HepG2 (cell line): ENCODE measurements around the gene HS3ST3B1. TPM values are rescaled to one million over a fixed set of nuclear protein-coding genes. Genes with fewer than 3 reads are reported as not detected.

Source experiments
- ATAC-seq: fragments of 200-7000 bp; cut with Tn5 transposase; 3 replicates; pipeline ENCODE4 v1.9.1; 2020; ENCODE audit warnings: mild to moderate bottlenecking, moderate library complexity
- BruUV-seq: library from RNA; stranded (reverse); fragments of 400-500 nt; replicated peaks from 2 replicates; lab custom pipeline; 2021; lab: Mats Ljungman, UMichigan
- CTCF ChIA-PET: fragments of 300-600 bp; formaldehyde crosslinking; extraction: SDS; loops from one replicate; lab custom pipeline; 2021; ENCODE audit warnings: low total read pairs, inconsistent platforms, low intra/inter-chr PET ratio; lab: Yijun Ruan, JAX
- POLR2A ChIA-PET: fragments of 350-600 bp; sonication (Branson Sonifier 250); formaldehyde crosslinking; loops from one replicate; lab custom pipeline; 2020; ENCODE audit warnings: antibody characterized with exemption, inconsistent platforms; lab: Yijun Ruan, JAX
- DNase-seq: peaks from one replicate; pipeline ENCODE4 v3.0.0-alpha.2; 2015; ENCODE audit warnings: low spot score
- FAIRE-seq: peaks from 3 replicates; lab custom pipeline; 2011; peaks lifted over from hg19 to GRCh38; lab: Jason Lieb, UNC
- H2AFZ ChIP-seq: one replicate; pipeline ENCODE4 v1.6.1; 2011; ENCODE audit warnings: low read length, inconsistent platforms
- H3K27ac ChIP-seq: fragments of 300-600 bp; 3 replicates; pipeline ENCODE4 v1.8.0; 2011; ENCODE audit warnings: mixed run types, mild to moderate bottlenecking, mixed read lengths, low read length, inconsistent platforms; ENCODE audit not compliant: insufficient read depth; ENCODE audit errors: extremely low read length
- H3K27me3 ChIP-seq, 2 experiments: fragments of 200-600 bp in 1 of 2; 2 replicates in 1 of 2; 3 replicates in 1 of 2; pipeline versions ENCODE4 v1.6.0 to v1.8.0; 2011; ENCODE audit warnings: low read length in 2 of 2, mild to moderate bottlenecking in 2 of 2, moderate library complexity in 2 of 2, inconsistent platforms in 1 of 2; ENCODE audit not compliant: insufficient read depth in 2 of 2, control insufficient read depth in 1 of 2
- H3K36me3 ChIP-seq, 2 experiments: fragments of 200-600 bp in 1 of 2; replicated peaks in 1 of 2; 2 replicates in 1 of 2; 3 replicates in 1 of 2; pipeline versions ENCODE4 v1.5.1 to v1.8.0; 2011; ENCODE audit warnings: low read length in 2 of 2, inconsistent platforms in 1 of 2; ENCODE audit not compliant: insufficient read depth in 2 of 2, control insufficient read depth in 1 of 2
- H3K4me1 ChIP-seq: 2 replicates; pipeline ENCODE4 v1.5.1; 2012; ENCODE audit warnings: low read length, inconsistent platforms; ENCODE audit not compliant: insufficient read depth
- H3K4me2 ChIP-seq: 2 replicates; pipeline ENCODE4 v1.6.0; 2011; ENCODE audit warnings: low read depth, low read length, inconsistent platforms
- H3K4me3 ChIP-seq, 3 experiments: fragments of 200-600 bp in 1 of 3; sonication (generic), shearing (Covaris generic) in 1 of 3; replicated peaks in 1 of 3; 2 replicates each; pipeline ENCODE4 v1.5.1; 2011 to 2016; ENCODE audit warnings: low read length in 3 of 3, inconsistent platforms in 2 of 3, low read depth in 2 of 3, mild to moderate bottlenecking in 2 of 3, control low read depth in 1 of 3, mixed read lengths in 1 of 3; ENCODE audit not compliant: insufficient read depth in 1 of 3
- H3K79me2 ChIP-seq: one replicate; pipeline ENCODE4 v1.6.1; 2011; ENCODE audit warnings: low read length, inconsistent platforms; ENCODE audit not compliant: insufficient read depth
- H3K9ac ChIP-seq: 2 replicates; pipeline ENCODE4 v1.6.0; 2011; ENCODE audit warnings: mild to moderate bottlenecking, low read depth, low read length, inconsistent platforms; ENCODE audit not compliant: insufficient read depth
- H3K9me3 ChIP-seq: 2 replicates; pipeline ENCODE4 v1.5.1; 2012; ENCODE audit warnings: mild to moderate bottlenecking, low read length
- H4K20me1 ChIP-seq: 2 replicates; pipeline ENCODE4 v1.6.0; 2011; ENCODE audit warnings: inconsistent platforms, mild to moderate bottlenecking, low read length, moderate library complexity; ENCODE audit not compliant: insufficient read depth
- ADNP ChIP-seq: sonication (generic); formaldehyde crosslinking; IDR thresholded peaks from 2 replicates; pipeline ENCODE4 v1.4.0; 2020; ENCODE audit warnings: missing genetic modification reagents
- CBX5 ChIP-seq: sonication (generic); formaldehyde crosslinking; IDR thresholded peaks from 2 replicates; pipeline ENCODE4 v1.4.0; 2020; ENCODE audit warnings: missing genetic modification reagents, borderline replicate concordance
- DPF2 ChIP-seq: sonication (generic); formaldehyde crosslinking; IDR thresholded peaks from 2 replicates; pipeline ENCODE4 v1.4.0; 2020; ENCODE audit warnings: mild to moderate bottlenecking, low read depth, missing genetic modification reagents, borderline replicate concordance
- PHF21A ChIP-seq: sonication (generic); formaldehyde crosslinking; IDR thresholded peaks from 2 replicates; pipeline ENCODE4 v1.5.0; 2020; ENCODE audit warnings: mild to moderate bottlenecking, missing genetic modification reagents
- RELA ChIP-seq: sonication (generic); formaldehyde crosslinking; IDR thresholded peaks from 2 replicates; pipeline ENCODE4 v1.4.0; 2020; ENCODE audit warnings: missing genetic modification reagents
- REXO4 ChIP-seq: sonication (generic); formaldehyde crosslinking; IDR thresholded peaks from 2 replicates; pipeline ENCODE4 v1.8.0; 2022; ENCODE audit warnings: missing genetic modification reagents, mild to moderate bottlenecking, borderline replicate concordance
- SMARCC2 ChIP-seq: fragments of 450-650 bp; IDR thresholded peaks from 2 replicates; pipeline ENCODE4 v1.6.1; 2017; ENCODE audit warnings: antibody characterized with exemption, mild to moderate bottlenecking
- SPEN ChIP-seq: sonication (generic); formaldehyde crosslinking; IDR thresholded peaks from 2 replicates; pipeline ENCODE4 v1.5.1; 2020; ENCODE audit warnings: low read depth, mild to moderate bottlenecking, missing genetic modification reagents
- SYNCRIP ChIP-seq: fragments of 200-400 bp; formaldehyde crosslinking; IDR thresholded peaks from 2 replicates; pipeline ENCODE4 v1.6.1; 2018; ENCODE audit warnings: mild to moderate bottlenecking, low read depth, low read length; ENCODE audit not compliant: insufficient read depth
- ZFP41 ChIP-seq: sonication (generic); formaldehyde crosslinking; IDR thresholded peaks from 2 replicates; pipeline ENCODE4 v1.4.0; 2020; ENCODE audit warnings: mild to moderate bottlenecking, missing genetic modification reagents, borderline replicate concordance
- ZNF296 ChIP-seq: sonication (generic); formaldehyde crosslinking; conservative IDR thresholded peaks from 2 replicates; pipeline ENCODE4 v1.5.0; 2020; ENCODE audit warnings: mild to moderate bottlenecking, missing genetic modification reagents
- ZNF337 ChIP-seq: sonication (generic); formaldehyde crosslinking; IDR thresholded peaks from 2 replicates; pipeline ENCODE4 v1.5.1; 2020; ENCODE audit warnings: missing genetic modification reagents, low read depth, mild to moderate bottlenecking, borderline replicate concordance
- ZNF441 ChIP-seq: sonication (generic); formaldehyde crosslinking; IDR thresholded peaks from 2 replicates; pipeline ENCODE4 v1.7.0; 2021; ENCODE audit warnings: missing genetic modification reagents, borderline replicate concordance
- ZNF564 ChIP-seq: sonication (generic); formaldehyde crosslinking; IDR thresholded peaks from 2 replicates; pipeline ENCODE4 v1.8.1; 2023; ENCODE audit warnings: mild to moderate bottlenecking, missing genetic modification reagents
- ZNF629 ChIP-seq: sonication (generic); formaldehyde crosslinking; conservative IDR thresholded peaks from 2 replicates; pipeline ENCODE4 v1.5.0; 2020; ENCODE audit warnings: missing genetic modification reagents
- ZNF703 ChIP-seq: sonication (generic); formaldehyde crosslinking; IDR thresholded peaks from 2 replicates; pipeline ENCODE4 v1.5.1; 2020; ENCODE audit warnings: missing genetic modification reagents, mild to moderate bottlenecking, moderate library complexity, borderline replicate concordance
- ZNF761 ChIP-seq: sonication (generic); formaldehyde crosslinking; conservative IDR thresholded peaks from 2 replicates; pipeline ENCODE4 v1.4.0; 2020; ENCODE audit warnings: mild to moderate bottlenecking, missing genetic modification reagents
- WGBS: methylation state at CpG from one replicate; pipeline ENCODE4 v1.1.6; 2017; ENCODE audit warnings: low lambda C conversion rate; 5-methylcytosine and 5-hydroxymethylcytosine counted together
- in situ Hi-C: cut with HindIII; loops from 2 replicates; pipeline ENCODE4 v1.10.0; 2017; ENCODE audit warnings: low pct_unique_long_range_greater_than_20kb; ENCODE audit not compliant: extremely low pct_ligation_motif_present
- intact Hi-C: fragments of 100-400 bp; cut with micrococcal nuclease; formaldehyde crosslinking; loops from one replicate; pipeline ENCODE4 v1.10.0; 2022; ENCODE audit not compliant: unreplicated experiment
- polyA plus RNA-seq, 8 experiments: library from polyadenylated mRNA; depleted of rRNA in 3 of 8; stranded (reverse) in 7 of 8; unstranded in 1 of 8; fragments of >200 nt; fragmentation: Illumina TruSeq in 4 of 8; extraction: Trizol in 4 of 8; gene quantifications; 2 replicates each; pipeline versions ENCODE4 v1.2.1 to v1.2.3, GENCODE V29; 2011 to 2016; ENCODE audit warnings: low read depth in 4 of 8, missing spikeins in 1 of 8, mixed read lengths in 1 of 8; ENCODE audit not compliant: insufficient read depth in 1 of 8
- total RNA-seq, 5 experiments: library from RNA; depleted of rRNA; stranded (reverse); fragments of >200 nt; fragmentation: Illumina TruSeq; extraction: Trizol; gene quantifications; 2 replicates each; pipeline ENCODE4 v1.2.3, GENCODE V29; 2016; ENCODE audit warnings: low read depth in 1 of 5
- TF ChIP-seq, protein P1 (sequence below), 2 experiments: sonication (generic) in 1 of 2; formaldehyde crosslinking in 1 of 2; IDR thresholded peaks; 2 replicates each; pipeline versions ENCODE4 v1.6.1 to v1.9.0; 2014 to 2022; ENCODE audit warnings: antibody characterized with exemption in 1 of 2, borderline replicate concordance in 1 of 2, inconsistent platforms in 1 of 2, low read depth in 1 of 2, missing genetic modification reagents in 1 of 2

The HS3ST3B1 gene
- total and polyA plus RNA-seq, 2 of the 13 experiments (the other 11 are each of a cell fraction or from before 2014, with no cell fraction given): 15.7 to 39.5 TPM

DNA sequence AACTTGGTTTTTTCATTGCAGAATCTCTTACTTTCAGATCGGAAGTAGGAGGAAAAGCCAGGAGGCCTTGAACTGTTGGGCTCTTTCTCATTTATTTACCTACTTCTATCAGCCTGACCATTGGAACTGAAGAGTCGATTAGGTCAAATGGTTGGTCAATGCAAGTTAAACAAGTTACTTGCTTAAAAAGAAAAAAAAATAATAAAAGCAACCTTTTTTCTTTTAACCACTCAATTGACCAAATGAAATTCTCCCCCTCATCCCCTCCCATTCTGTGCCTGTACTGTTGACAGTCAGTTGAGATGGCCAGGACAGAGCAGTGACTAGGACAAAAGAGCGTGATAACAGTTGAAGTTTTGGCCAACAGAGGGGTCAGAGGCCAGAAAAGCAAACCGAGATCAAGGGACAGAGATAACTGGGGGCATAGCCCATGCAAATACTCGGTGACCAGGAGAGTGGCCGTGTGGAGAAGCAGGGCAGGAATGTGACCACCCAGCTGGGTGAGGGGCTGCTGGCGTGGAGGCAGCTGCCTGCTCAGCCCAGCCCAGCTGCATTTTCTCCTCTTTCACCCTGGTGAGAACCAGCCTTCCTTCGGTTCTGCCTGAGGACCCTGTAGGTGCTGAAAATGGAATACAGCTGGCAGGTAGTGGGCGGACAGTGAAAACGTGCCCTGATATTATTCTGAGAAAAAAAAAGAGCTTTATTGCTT is 72.2 kb downstream of the HS3ST3B1 start:
- DNase-seq (peak; percentile 99), ATAC-seq (peak; percentile 95), FAIRE-seq (peak; percentile 86)
- Histone ChIP-seq H2AFZ (no peak overlapping the region), H3K27me3 (no peaks in the 10 kb centered on the region; a peak in 1 of 5 replicates), H3K4me2 (peak overlapping the region; percentile 91), H3K4me1 (peaks cover 50% of the 10 kb centered on the region), H3K79me2 (peaks cover 43% of the 10 kb centered on the region), H3K36me3 (0 out of 5 replicates have a peak, but pooled peaks cover 0 to under 1% of the 10 kb centered on the region in 2 experiments), H3K9me3 (no peaks in the 10 kb centered on the region), H3K27ac (peak overlapping the region; percentile 99), H3K4me3 (peak overlapping the region; percentile 55 to 87 (median 68); a peak in 5 of 6 replicates), H4K20me1 (peaks cover 3% of the 10 kb centered on the region; the same call in 1 of the 2 replicates), H3K9ac (peak overlapping the region; percentile 88)
- CTCF ChIA-PET: no interaction called here
- POLR2A ChIA-PET: interaction anchor here (0.6 to 5.7 kb wide), 31 partner anchors 8 to 327 kb away, joined by 3 to 288 read pairs (median 5); partner anchors contain the start of gene HS3ST3B1
- intact Hi-C loops: loop anchor here (1.0 to 10.0 kb wide), 4 partner anchors 11 to 778 kb away; partner anchors contain the start of gene HS3ST3B1
- in situ Hi-C loops: loop anchor here (5.0 kb wide), 1 partner anchor 66 kb away; no protein-coding TSS in a partner anchor
- no TSS peak for BruUV-seq
- WGBS: 0% methylated on average over 7 of the region's 10 CpGs
- 0 out of 2 replicates have a peak, but pooled peaks have one; percentile 47 for TF ChIP-seq ZNF629 (CRISPR knock-in tag)
- TF ChIP-seq ZNF761: 0 out of 2 replicates have a peak, but pooled peaks have one; percentile 33
- peak; percentile 65 for TF ChIP-seq ZNF564 (CRISPR knock-in tag)
- no peak for TF ChIP-seq SMARCC2
- peak; percentile 66; the same call in 1 of the 2 replicates for TF ChIP-seq SPEN (CRISPR knock-in tag)
- no peak for TF ChIP-seq ADNP (CRISPR knock-in tag)
- TF ChIP-seq RELA (CRISPR knock-in tag): peak; percentile 50; the same call in 1 of the 2 replicates
- TF ChIP-seq ZNF337 (CRISPR knock-in tag): no peak
- no peak for TF ChIP-seq REXO4 (CRISPR knock-in tag)
- TF ChIP-seq, protein P1, sequence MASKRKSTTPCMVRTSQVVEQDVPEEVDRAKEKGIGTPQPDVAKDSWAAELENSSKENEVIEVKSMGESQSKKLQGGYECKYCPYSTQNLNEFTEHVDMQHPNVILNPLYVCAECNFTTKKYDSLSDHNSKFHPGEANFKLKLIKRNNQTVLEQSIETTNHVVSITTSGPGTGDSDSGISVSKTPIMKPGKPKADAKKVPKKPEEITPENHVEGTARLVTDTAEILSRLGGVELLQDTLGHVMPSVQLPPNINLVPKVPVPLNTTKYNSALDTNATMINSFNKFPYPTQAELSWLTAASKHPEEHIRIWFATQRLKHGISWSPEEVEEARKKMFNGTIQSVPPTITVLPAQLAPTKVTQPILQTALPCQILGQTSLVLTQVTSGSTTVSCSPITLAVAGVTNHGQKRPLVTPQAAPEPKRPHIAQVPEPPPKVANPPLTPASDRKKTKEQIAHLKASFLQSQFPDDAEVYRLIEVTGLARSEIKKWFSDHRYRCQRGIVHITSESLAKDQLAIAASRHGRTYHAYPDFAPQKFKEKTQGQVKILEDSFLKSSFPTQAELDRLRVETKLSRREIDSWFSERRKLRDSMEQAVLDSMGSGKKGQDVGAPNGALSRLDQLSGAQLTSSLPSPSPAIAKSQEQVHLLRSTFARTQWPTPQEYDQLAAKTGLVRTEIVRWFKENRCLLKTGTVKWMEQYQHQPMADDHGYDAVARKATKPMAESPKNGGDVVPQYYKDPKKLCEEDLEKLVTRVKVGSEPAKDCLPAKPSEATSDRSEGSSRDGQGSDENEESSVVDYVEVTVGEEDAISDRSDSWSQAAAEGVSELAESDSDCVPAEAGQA (IDR thresholded peaks at IDR 0.05; ENCODE audit: low read depth): no peak
- TF ChIP-seq, protein P1 (CRISPR knock-in tag; IDR thresholded peaks at IDR 0.05; ENCODE audit: borderline replicate concordance): 0 out of 2 replicates have a peak, but pooled peaks have one; percentile 23
- TF ChIP-seq CBX5 (CRISPR knock-in tag): peak; percentile 75; the same call in 1 of the 2 replicates
- peak; percentile 93 for TF ChIP-seq ZNF296
- no peak for TF ChIP-seq ZFP41 (CRISPR knock-in tag)
- no peak for TF ChIP-seq ZNF441 (CRISPR knock-in tag)
- no peak for TF ChIP-seq SYNCRIP
- TF ChIP-seq ZNF703 (CRISPR knock-in tag): peak; percentile 80; the same call in 1 of the 2 replicates
- peak; percentile 93 for TF ChIP-seq DPF2
- TF ChIP-seq PHF21A (CRISPR knock-in tag): peak; percentile 95
